GM04504 (cell line): Measurements from ENCODE around the gene GIGYF2.

Experiments
- DNase-seq: peaks from one replicate; pipeline ENCODE4 v3.0.0-alpha.2; 2012; ENCODE audit warnings: low read depth

The GIGYF2 gene

DNA sequence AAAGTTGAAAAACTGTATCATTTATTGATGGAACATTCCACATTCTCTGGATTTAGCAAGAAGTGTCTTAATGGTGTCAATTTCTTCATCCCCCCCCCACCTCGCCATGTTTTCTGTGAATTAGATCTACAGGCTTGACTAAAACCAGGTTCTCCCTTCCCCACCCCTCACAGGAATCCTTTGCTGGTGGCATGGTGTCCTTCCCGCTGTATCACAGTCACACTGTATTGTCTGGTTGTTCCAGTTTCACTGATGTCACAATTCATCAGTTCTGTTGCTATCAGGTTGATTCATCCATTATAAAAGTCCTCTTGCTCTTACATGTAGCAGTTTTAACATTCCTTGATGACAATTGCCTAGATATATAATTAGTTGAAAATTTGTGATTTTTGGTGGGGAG lies 166.9 kb downstream of the GIGYF2 start:
- DNase-seq, result no peak

DNA sequence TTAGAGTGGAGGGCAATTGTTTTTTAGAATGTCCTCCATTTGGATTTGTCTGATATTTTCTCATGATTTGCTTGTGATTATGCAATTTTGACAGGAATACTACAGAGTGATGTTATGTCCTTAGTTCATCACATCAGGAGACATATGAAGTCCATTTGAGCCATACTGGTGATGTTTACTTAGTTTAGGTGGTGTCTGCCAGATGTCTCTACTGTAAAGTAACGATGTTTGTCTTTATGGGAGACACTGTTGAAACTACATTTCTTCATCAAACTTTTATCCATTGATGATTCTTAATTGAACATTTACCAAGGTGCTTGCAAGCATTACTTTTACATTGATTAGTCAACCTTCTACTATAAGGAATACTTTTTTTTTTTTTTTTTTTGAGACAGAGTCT lies 168.0 kb downstream of the GIGYF2 start:
- DNase-seq, result no peak

DNA sequence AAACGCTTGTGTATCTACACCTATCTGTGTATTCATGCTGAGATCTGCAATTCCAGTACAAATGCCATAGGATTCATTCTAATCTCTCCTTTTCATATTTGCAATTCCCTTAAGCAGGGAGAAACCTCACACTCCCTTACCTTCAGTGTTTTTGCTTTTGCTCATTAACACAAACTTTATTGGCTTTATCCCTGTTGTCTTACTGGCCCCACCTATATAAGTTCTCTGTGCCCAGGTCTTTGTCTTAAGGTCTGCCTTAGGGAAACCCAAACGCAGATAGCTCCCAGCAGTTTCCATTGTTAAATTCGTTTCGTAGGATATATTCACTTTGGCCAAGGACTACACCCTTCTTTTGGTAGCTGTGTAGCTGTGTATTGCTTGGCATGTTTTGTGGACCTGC lies 169.0 kb downstream of the GIGYF2 start:
- no peak for DNase-seq

DNA sequence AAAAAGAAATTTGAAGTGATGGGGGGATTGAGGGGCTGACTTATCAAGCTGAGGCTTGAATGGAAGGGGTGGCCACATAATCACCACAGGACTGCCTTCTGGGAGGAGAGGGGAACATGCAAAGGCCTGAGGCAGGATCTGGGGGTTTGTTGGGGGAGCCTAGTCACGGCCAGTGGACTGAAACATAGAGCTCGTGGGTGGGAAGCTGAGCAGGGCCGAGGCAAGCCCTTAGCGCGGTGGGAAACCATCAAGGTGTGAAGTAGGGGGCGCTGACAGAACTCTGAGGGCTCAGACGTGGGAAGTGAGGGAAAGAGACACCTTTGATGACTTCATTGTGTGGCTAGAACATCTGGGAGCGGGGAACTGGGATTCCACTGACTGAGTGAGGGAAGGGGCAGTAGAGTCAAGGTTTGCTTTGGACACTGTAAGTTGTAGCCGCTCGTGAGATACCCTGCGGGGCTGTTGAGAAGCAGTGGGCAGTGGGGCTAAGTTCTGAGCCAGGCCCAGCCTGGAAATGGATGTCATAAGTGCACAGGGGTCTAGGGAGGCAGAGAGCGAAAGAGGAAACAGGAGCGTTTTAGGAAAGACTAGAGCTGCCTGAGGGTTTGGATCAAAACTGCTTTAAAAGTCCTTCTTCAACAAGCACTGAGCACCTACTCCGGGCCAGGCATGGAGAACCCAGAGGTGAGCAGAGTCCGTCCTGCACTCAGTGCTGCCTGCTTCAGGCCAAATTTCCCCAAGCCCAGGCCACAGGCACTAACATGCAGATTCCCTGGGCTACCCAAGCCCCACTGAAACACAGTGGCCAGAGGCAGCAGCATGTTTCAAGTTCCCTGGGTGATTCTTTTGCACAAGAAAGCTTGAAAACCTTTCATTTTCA lies 172.2 kb downstream of the GIGYF2 start:
- no peak for DNase-seq

DNA sequence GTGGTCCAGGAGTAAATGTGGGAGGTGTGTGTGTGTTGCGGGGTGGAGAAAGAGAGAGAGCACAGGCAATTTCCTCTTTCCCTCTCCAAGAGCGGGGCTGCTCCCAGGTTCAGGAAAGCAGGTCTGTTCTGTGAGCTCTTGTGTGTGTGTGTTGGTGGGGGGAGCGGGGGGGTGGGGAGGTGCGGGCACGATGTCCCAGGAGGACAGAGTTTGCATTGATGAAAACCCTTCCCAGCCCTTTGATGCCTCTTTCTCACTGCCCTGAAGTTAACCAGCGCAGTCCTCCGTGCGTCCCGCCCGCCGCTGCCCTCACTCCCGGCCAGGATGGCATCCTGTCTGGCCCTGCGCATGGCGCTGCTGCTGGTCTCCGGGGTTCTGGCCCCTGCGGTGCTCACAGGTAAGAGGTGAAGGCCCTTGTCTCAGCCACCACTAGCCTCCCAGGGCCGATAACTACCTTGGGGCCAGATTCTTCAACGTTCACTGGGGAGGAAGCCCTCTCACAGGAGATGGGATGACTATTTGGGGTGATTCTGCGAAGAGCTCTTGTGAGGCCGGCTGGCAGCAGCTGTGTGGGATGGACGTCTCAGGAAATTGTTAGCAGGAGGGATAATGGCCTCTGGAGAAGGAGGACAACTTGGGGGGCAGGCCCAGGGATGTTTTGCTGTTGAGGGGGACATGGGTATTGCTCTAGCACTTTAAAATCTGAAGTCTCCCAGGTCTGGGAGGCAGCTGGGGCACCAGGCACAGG lies 173.1 kb downstream of the GIGYF2 start, which contains the start of gene SNORC:
Gene SNORC, plus strand, starts transcription at position 247 of the 748 bp plus-strand sequence. Its CDS starts 78 bp downstream, at position 325.
- no peak for DNase-seq

DNA sequence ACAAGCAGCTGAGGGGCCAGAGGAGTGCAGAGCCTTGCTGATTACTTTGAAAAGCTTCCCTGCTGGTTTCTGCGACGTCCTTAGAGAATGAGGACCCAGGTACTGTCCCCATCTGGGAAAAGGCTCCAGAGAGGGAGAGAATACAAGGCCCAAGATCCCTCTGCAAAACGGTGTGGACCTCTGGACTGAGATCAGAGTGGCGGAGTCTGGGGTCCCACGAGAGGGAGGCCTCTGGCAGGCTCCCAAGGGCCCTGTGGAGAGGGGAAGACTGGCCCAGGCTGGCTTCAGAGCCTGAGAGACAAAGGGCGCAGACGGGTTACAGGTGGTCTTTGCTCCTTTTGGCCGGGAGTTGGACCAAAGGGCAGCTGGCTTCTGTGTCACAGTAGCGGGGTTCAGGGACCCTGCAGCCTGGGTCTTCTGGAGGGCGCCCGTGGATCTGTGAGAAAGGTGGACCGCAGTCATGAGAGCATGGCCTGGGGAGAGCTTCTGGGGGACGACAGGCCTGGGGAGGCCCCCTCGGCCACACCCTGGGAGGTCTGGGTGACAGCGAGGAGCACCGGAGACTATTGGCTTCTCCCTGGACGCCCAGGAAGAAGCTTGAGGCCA lies 173.7 kb downstream of the GIGYF2 start:
- DNase-seq, result no peak

DNA sequence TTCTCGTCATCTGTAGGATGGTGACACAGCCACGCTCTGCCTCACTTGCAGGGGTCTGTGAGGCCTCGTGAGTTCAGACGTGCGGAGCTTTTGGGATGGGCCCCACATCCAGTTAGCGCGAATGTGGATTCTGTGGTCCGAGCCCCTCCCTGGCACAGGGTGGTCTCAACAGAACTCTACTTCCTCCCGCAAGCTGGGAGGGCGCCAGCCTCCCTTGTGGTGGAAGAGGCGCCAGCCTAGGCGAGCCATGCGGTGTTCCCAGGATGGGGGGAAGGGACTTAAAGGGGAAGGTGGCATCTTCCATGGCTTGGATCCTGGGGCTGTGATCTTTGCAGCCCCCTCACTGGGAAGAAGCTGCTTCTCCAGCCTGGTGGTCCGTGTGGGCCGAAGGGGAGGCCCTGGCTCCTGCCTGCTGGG lies 174.3 kb downstream of the GIGYF2 start:
- no peak for DNase-seq

DNA sequence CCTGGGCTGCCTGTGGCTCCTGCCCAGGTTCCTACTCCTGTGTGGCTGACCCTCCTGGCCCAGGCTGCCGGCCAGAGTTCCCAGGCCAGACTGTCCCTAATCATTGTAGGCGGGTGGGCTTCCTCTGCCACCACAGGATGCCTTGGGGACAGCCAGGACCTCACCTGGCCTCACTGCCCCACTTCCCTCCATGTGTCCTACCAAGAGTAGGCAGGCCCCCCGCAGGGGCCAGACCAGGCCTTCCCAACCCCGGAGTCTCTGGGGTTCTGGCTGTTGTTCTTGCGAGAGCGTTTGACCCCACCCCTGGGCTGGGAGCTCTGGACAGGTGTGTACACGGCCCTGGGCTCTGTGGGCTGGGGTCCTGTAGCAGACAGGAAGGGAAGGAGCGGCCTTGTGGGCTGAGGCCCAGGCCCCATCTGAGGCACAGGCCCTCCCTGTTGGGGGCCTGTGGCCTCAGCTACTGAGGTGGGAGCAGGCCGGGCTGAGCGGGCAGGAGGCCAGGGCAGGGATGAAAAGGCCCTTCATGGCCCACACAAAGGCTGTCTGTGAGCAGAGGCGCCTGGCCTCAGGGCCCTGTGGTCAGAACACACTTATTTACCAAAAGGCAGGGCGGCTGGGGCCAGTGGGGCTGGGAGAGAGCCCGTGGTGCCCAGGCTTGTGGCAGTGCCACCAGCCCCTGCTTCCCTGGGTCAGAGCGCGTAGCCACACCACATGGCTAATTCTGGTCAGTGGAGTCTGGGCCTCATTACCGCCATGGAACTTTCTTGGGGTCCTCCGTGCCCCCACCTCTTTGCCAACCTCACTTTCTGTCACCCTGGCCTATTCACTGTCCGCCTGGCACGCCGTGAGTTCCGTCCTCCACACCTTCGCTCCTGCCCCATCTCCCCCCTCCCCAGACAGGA lies 175.0 kb downstream of the GIGYF2 start:
- DNase-seq, result no peak

DNA sequence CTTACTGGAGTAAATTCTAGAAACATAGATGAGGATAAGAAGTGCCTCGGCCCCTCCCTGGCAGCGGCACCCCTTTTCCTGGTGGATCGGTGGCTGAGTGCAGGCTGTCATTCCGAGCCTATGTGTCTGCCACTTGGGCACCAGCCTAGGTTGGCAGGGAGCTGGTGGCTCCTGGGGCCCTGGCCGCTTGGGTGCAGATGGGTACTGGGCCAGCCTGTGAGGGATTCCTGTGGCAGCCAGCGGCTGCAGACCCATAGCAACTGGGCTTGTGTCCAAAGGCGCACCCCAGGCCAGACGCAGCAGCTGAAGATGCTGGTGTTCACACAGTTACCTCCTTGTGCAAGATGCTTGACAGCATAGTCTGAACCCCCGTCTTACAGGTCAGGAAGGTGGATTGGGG lies 175.7 kb downstream of the GIGYF2 start:
- no peak for DNase-seq

DNA sequence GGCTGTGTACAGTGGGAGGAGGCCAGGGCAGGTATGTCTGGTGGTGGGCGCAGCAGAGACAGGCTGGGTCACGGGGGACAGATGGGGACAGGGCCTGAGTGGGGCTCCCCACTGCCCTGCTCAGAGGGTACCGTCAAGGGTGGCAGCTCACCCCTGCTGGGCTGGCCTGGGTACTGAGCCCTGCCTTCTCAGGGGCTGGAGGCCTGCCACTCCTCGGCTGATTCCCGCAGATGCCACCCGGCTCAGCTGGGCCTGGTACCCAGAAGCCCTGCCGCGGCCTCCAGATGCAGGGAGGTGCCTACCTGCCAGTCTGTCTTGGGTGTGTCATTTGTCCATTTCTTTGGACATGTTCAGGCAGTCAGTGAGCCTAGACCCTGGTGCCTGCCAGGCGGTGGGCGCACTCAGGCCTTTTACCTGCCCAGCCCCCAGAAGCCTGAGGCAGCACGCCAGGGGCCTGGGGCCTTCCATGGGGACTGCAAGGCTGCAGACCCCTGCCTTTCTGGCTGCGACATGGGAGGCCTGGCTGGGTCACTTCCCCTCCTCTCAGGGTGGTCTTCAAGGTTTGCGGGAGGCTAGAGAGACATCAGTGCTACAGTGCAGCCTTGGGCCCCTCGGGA lies 176.3 kb downstream of the GIGYF2 start:
- DNase-seq, result no peak

DNA sequence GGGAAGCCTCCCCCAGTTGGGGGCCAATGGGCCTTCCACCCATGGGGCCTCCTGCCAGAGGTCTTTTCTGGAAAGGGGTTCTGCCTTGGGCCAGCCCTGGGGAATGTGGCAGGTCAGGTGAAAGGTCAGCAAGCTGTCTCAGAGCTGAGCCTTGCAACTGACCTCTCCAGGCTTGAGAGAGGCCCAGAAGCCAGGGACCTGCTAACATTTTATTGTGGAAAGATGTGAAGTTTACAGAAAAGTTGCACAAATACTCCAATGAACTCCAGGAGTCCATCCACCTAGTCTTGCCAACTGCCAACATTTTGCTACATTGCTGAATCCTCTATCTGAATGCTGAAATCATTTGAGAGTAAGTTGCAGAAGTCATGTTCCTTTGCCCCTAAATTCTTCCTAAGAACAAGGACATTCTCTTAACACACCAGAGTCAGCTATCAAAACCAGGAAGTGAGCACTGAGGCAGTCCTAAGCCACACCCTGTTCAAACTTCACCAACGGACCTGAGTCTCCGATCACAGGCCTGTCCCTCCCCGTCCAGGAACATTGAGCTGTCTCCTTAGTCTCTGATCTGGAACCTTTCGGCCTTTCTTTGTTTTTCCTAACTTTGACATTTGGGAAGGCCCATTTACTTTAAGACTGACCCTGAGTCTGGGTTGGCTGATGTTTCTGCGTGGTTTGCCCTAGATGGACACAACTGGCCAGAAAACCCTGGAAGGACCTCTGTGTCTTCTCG lies 176.9 kb downstream of the GIGYF2 start:
- no peak for DNase-seq

DNA sequence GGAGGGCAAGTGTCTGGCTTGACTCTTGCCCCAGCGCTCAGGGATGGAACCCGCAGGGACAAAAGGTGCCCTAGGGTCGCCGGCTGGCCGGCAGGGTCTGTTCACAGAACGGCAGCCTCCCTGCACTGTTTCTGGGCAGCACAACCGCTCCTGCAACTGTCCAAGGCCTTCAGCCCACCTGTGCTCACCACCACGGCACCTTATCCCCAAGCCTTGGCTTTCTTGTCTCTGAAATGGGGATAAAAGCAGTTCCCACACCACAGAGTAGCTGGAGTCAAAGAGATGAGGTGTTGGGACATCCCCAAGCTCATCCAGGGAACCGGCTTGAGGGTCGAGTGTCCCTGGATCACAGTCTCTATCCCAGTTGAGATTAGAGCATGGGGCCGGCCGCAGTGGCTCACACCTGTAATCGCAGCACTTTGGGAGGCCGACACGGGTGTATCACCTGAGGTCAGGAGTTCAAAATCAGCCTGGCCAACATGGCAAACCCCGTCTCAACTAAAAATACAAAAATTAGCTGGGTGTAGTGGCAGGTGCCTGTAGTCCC lies 177.6 kb downstream of the GIGYF2 start:
- DNase-seq, result no peak

DNA sequence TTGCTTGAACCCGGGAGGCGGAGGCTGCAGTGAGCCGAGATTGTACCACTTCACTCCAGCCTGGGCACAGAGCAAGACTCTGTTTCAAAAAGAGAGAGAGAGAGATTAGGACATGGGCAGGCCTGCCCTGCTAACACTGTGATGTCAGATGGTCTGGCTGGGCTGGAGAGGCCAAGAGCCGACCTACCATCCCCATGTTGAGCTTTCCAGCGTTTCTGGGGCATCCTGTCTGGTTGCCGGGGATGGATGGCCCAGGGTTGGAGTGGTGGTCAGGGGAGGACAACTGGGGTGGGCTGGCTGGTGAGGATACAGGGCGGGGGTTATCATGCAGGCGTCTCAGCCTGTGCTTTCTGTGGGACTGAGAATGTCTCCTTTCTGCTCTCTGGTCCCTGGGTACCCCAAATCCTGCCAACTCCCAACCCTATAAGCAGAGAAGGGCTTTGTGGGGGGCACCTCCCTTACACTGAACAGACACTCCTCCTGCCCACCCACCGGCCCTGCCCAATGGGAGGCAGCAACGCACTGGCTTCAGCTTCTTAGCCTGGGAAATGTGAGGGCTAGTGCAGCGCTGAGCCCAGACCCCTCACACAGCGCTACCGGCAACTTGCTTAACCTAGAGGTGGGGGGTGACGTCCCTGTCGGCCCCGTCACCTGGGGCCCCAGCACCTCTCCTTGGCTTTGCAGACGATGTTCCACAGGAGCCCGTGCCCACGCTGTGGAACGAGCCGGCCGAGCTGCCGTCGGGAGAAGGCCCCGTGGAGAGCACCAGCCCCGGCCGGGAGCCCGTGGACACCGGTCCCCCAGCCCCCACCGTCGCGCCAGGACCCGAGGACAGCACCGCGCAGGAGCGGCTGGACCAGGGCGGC lies 178.4 kb downstream of the GIGYF2 start:
- DNase-seq, result no peak

DNA sequence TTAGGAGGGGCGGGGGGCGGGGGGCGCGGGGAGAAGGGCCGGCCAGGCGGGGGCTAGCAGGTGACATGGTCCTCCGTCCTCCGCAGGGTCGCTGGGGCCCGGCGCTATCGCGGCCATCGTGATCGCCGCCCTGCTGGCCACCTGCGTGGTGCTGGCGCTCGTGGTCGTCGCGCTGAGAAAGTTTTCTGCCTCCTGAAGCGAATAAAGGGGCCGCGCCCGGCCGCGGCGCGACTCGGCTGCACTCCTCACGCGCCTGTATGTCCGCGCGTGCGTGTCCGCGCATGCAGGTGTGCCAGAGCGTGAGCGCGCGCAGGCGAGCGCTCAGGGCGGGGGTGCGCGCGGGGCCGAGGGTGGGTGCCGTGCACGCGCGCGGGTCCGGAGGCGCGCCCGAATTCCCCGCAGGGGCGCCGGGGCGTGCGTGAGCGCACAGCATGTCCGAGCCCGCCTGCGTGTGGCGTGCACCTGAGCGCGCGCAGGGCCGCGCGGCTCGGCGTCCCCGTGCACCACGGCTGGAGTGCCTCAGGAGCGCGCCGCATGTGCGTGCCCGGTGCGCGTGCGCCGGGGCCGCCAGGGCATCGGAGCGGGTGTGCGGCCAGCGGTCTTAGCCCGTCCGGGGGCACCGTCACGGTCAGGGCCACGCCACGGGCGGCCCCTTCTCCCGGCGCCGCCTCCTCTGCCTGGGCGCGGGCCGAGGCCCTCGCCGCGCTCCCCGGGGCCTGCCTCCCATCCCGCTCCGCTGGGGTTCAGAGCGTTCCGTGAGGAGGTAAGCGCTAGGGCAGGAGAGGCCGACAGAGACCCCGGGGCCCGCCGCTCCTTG lies 179.2 kb downstream of the GIGYF2 start:
- no peak for DNase-seq

DNA sequence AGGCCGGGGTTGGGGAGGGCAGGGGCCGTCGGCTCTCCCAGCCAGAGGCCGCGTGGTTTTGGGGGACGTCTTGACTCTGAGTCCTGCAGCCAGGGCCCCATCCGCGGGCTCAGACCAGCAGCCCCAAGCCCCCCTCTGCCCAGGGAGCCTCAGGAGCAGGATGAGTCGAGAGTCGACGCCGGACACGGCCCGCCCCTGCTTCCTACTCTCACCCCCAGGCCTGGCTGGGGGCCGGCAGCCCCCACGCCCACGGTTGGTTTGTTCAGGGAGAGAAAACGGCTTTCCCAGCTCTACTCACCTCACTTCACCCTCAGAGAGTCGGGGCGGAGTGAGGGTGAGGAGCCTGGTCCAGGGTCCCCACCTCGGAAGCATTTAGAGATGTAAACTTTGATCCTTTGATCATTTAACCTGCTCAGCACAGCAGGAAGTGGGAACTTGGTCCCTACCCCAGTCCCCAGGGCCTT lies 179.9 kb downstream of the GIGYF2 start:
- DNase-seq, result no peak

DNA sequence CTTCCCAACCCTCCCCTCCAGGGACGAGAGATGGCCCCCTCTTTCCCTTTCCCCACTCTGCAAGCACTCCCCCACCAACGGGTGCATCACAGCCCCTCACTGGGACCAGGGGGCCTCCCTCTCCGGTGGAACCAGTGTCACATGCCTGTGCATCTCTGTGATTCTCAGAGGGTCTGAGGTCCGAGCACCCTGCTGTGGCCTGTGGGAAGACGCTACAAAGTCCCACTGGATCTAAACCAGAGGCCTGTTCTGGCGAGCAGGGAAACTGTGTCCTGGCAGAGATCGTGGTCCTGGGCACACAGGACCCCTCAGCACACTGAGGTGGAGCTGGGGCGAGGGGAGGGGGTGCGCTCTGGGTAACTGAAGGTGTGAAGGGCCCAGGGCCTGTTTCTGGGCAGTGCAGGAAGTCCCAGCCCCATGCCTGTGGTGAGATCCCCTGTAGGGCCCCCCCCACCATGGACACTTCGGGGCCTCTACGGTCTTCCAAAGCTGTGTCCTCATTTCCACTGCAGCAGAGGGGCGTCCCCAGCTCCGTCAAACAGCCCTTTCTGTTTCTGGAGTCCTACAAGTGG lies 180.9 kb downstream of the GIGYF2 start:
- DNase-seq, result no peak

DNA sequence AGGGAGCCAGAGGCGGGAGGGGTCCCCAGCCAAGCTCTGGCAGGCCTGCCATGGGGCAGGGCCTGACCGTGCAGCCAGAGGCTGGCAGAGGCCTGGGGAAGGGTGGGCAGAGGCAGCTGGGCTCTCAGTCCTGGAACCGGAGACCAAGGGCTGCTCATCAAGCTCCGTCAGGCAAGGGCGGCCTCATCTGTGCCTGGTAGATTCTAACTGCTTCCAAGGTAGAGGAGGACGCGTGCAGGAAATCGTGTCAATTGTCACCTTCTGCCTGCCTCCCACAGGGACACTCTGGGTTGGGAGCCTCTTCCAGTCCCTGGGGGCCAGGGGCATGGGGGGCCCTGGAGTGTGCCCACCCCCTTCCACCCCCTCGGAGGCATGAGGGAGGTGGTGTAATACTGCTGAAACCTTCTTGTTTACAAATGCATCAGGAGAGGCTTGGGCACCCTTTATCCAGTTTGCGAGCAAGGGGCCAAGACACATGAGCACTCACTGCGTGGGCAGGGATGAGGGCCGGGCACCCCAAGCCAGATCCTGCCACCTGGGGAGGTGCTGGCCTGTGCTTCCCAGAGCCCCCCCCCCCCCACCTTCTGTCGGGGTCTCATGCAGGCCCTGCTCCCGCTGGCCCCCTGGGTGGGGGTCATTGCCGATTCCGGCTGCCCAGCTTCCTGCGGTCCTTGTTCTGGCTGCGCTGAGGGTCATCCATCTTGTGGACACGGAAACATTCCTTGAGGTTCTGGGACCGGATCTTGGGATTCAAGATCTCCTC lies 181.9 kb downstream of the GIGYF2 start:
- DNase-seq, result no peak
